GM10248 (cell line): ENCODE results near the gene ZNF335.
"Not testable (repeated sequence)": the region's sequence is repeated elsewhere in the genome, so short reads cannot be mapped to it uniquely, and the experiment has no call there.

Source experiments
- CTCF ChIA-PET: fragments of 300-600 bp; sonication (Branson Sonifier 250); formaldehyde crosslinking; extraction: SDS; loops from one replicate; lab custom pipeline; 2021; ENCODE audit warnings: antibody characterized with exemption; lab: Yijun Ruan, JAX
- POLR2A ChIA-PET: fragments of 350-650 bp; sonication (Branson Sonifier 250); formaldehyde crosslinking; extraction: SDS; loops from one replicate; lab custom pipeline; 2020; ENCODE audit warnings: antibody characterized with exemption; lab: Yijun Ruan, JAX
- DNase-seq: peaks from one replicate; pipeline ENCODE4 v3.0.0; 2012; ENCODE audit errors: extremely low spot score
- CTCF ChIP-seq: IDR thresholded peaks from 2 replicates; pipeline ENCODE4 v1.5.1; 2012; ENCODE audit warnings: mild to moderate bottlenecking, low read depth; ENCODE audit errors: extremely low read depth, missing control alignments, control extremely low read depth

ZNF335 gene

DNA sequence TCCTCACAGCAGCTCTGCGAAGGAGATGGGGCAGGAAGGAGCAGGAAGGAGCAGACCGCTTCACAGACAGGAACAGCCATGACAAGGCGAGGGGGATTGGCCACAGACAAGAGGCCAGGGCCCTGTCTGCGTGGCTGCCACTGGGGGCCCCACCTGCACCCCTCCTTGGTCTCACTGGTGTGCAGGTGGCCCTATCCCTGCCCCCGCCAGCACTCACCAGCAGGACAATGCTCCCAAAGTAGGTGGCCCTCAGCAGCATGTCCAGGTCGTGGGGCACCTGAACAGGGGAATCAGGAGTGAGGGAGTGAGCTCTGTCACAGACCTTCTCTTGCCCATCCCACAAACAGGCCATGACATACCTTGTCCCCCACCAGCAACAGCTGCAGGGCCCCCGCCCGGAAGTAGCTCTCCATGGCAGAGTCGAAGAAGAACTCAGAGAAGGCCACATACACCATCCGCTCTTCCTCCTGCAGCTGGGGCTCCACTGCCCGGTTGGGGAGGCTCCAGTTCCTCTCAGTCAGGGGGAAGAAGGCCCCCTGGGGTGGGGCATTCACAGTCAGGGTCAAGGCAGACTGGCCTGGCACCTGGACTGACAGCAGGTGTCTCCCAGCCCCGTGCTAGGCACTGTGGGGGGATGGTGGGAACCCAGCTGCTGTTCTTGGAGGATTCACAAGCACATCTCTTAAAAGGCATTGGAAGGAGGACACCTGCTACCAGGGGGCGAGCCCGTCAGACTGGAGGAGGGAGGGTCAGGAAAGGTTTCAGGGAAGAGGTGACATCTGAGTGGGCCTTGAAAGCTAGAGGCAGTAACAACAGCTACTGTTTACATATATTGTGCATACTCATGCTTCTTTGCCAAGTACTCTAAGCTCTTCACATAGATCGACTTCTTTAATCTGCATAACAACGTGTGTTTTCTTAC lies 67.2 kb downstream of the ZNF335 start:
- TF ChIP-seq CTCF, result no peak
- ChIA-PET POLR2A (interaction anchor here (0.9 to 2.0 kb wide), 2 partner anchors 12 to 67 kb away, joined by 3 to 6 read pairs; partner anchors contain the start of gene ZNF335), CTCF (interaction anchor here (0.8 to 2.0 kb wide), 7 partner anchors 8 to 105 kb away, joined by 3 to 9 read pairs (median 3); partner anchors contain the start of genes CTSA, NEURL2 and PCIF1)
- no peak for DNase-seq

GRCh38 chr20:45902199-45902701 lies 69.8 kb downstream of the ZNF335 start:
- ChIA-PET CTCF (interaction anchor here (0.8 to 1.9 kb wide), 3 partner anchors 9 to 539 kb away, joined by 3 to 8 read pairs (median 3); partner anchors contain the start of gene SYS1), POLR2A (interaction anchor here (1.5 kb wide), 2 partner anchors 9 to 10 kb away, joined by 7 read pairs; no protein-coding TSS in a partner anchor)
- no peak for DNase-seq
- TF ChIP-seq CTCF, result no peak

- ChIA-PET POLR2A (interaction anchor here (0.7 to 1.5 kb wide), 2 partner anchors 9 to 70 kb away, joined by 4 to 7 read pairs; no protein-coding TSS in a partner anchor), CTCF (interaction anchor here (0.9 to 1.9 kb wide), 3 partner anchors 8 to 538 kb away, joined by 3 to 8 read pairs (median 6); partner anchors contain the start of gene SYS1)
- DNase-seq, result not testable (repeated sequence)
These were observed 70.7 kb downstream of the ZNF335 start for GRCh38 chr20:45901332-45901731.

DNA sequence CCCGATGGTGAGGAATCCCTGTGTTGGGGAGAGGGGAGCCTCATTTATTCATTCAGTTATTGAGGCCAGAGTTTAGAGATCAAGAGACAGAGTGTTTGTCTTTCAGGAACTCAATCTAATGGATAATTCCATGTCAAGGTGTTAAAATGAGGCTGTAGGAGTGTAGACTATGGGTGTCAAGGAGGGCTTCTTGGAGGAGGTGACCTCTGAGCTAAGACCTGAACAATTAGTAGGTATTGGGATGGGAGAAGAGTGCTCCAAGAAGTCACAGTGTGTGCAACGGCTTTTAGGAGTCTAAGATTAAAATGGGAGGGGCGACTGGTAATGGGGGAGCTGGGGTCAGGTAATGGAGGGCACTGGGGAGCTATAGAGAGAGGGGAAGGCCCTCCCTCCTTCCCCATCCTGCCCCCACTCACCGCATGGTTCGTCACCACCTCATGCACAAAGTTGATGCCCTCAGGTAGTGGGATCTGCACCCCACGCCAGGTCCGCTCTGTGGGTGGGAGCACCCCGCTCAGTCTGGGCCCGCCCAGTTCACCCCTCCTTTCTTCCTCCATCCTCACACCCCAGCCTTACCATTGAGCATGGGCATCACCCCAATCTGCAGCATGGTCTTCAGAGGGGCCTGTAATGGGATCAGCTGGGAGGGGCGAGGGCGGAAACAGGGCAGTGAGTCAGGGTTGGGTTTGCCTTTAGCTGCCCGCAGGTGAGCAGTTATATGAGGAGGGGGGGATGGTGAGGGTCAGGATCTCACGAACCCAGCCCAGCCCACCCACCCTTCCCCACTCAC lies 72.8 kb downstream of the ZNF335 start:
- TF ChIP-seq CTCF, result no peak
- POLR2A ChIA-PET, result interaction anchor here (0.6 to 1.5 kb wide), 3 partner anchors 9 to 65 kb away, joined by 3 to 6 read pairs (median 4); partner anchors contain the start of gene NEURL2
- CTCF ChIA-PET, result interaction anchor here (0.8 to 2.0 kb wide), 4 partner anchors 8 to 72 kb away, joined by 3 to 4 read pairs (median 4); partner anchors contain the start of genes CTSA and NEURL2
- DNase-seq, result no peak
